Body of pancreas (tissue), 4 donors: ENCODE measurements around the gene RUNX3.

Experiments used
- POLR2A ChIP-seq, 3 donors: fragments of 450-650 bp; IDR thresholded peaks; one replicate each; pipeline ENCODE4 v1.6.1; 2016; ENCODE audit warnings: antibody characterized with exemption in 3 of 3, mild to moderate bottlenecking in 2 of 3
- TF ChIP-seq, protein P1 (sequence below), 7 experiments: fragments of 450-650 bp in 4 of 7; fragments of 200-600 bp in 3 of 7; sonication (generic) in 3 of 7; IDR thresholded peaks; one replicate each; pipeline ENCODE4 v1.5.1; 2016 to 2019; ENCODE audit warnings: antibody characterized with exemption in 7 of 7

DNA sequence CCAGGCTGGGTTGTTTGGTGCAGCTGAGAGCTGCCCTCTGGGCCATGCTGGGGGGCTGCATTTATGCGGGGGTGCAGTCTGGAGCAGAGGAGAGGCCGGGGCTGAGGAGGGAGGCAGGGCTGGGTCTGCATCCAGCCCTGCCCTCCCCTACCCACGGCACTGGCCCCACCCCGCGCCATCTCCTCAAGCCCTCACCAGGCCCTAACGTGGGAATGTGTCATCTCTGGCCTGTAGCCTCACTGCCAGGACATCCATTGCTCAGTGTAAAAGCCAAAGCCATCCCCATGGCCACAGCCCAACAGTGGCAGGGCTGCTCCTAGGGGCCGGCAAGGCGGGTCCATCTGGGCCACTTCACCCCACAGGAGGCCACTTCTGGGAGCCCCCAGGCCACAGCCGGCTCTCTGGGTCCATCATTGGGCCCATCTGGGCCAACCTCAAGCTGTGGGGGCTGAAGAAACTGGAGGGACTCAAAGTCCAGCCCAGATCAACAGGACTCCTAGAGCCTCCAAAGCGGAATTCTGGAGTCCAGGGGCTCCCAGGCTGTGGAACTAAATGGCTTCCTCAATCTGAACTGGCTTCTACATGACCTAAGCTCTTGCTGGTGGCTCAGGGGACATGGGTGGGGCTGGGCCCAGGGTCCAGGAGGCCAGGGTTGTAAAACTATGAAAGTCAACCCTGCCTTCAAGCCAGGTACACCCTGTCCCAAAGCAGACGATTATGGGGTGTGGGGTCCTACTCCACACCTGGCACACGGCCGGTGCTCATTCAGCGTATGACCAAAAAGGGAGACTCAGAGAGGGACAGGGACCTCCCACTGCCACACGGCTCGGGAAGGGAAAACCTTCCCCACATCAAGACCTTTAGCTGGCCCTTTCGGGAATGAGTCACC is 32.6 kb downstream of the RUNX3 start:
- TF ChIP-seq, protein P1, sequence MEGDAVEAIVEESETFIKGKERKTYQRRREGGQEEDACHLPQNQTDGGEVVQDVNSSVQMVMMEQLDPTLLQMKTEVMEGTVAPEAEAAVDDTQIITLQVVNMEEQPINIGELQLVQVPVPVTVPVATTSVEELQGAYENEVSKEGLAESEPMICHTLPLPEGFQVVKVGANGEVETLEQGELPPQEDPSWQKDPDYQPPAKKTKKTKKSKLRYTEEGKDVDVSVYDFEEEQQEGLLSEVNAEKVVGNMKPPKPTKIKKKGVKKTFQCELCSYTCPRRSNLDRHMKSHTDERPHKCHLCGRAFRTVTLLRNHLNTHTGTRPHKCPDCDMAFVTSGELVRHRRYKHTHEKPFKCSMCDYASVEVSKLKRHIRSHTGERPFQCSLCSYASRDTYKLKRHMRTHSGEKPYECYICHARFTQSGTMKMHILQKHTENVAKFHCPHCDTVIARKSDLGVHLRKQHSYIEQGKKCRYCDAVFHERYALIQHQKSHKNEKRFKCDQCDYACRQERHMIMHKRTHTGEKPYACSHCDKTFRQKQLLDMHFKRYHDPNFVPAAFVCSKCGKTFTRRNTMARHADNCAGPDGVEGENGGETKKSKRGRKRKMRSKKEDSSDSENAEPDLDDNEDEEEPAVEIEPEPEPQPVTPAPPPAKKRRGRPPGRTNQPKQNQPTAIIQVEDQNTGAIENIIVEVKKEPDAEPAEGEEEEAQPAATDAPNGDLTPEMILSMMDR (IDR thresholded peaks at IDR 0.05), result no peak
- no peak for TF ChIP-seq POLR2A (IDR thresholded peaks at IDR 0.05)
